H1 (cell line): ENCODE data around the gene SKAP2. TPM values are rescaled to one million over a fixed set of nuclear protein-coding genes. Genes with fewer than 3 reads are reported as not detected.
A peak's percentile ranks its signal among the peaks of the same experiment; 100 is the strongest.

Experiments
- CTCF ChIA-PET: fragments of 300-600 bp; sonication (Branson Sonifier 250); formaldehyde crosslinking; loops from one replicate; lab custom pipeline; 2021; ENCODE audit not compliant: partially characterized antibody; lab: Charles Lee
- POLR2A ChIA-PET: fragments of 300-600 bp; sonication (Branson Sonifier 250); formaldehyde crosslinking; loops from one replicate; lab custom pipeline; 2021; ENCODE audit warnings: inconsistent platforms; ENCODE audit not compliant: partially characterized antibody; lab: Charles Lee
- DNase-seq, 2 experiments: peaks; one replicate each; pipeline versions ENCODE4 v3.0.0 to v3.0.0-alpha.2; 2010 to 2022; ENCODE audit warnings: low spot score in 2 of 2, low read depth in 1 of 2, mixed read lengths in 1 of 2
- FAIRE-seq: peaks from 2 replicates; lab custom pipeline; 2011; peaks lifted over from hg19 to GRCh38; lab: Jason Lieb, UNC
- H2AFZ ChIP-seq: 2 replicates; pipeline ENCODE4 v1.8.1; 2012; ENCODE audit warnings: low read length, inconsistent platforms
- H2AK5ac ChIP-seq: 2 replicates; pipeline ENCODE4 v1.6.1; 2013; ENCODE audit warnings: low read depth, low read length
- H2BK120ac ChIP-seq: replicated peaks from 2 replicates; pipeline ENCODE3; 2013; ENCODE audit warnings: low read depth, low read length, inconsistent platforms
- H2BK12ac ChIP-seq: 2 replicates; pipeline ENCODE4 v1.6.1; 2013; ENCODE audit warnings: low read depth, low read length
- H2BK15ac ChIP-seq: 2 replicates; pipeline ENCODE4 v1.6.1; 2013; ENCODE audit warnings: low read length
- H2BK20ac ChIP-seq: 2 replicates; pipeline ENCODE4 v1.6.1; 2013; ENCODE audit warnings: low read length
- H2BK5ac ChIP-seq: 2 replicates; pipeline ENCODE4 v1.6.1; 2013; ENCODE audit warnings: low read depth, low read length
- H3K14ac ChIP-seq: 2 replicates; pipeline ENCODE4 v1.6.1; 2013; ENCODE audit warnings: inconsistent platforms; ENCODE audit not compliant: insufficient read length
- H3K18ac ChIP-seq: 2 replicates; pipeline ENCODE4 v1.6.1; 2013; ENCODE audit warnings: low read length; ENCODE audit errors: extremely low read depth
- H3K23ac ChIP-seq: 2 replicates; pipeline ENCODE4 v1.6.1; 2013; ENCODE audit warnings: inconsistent platforms; ENCODE audit not compliant: insufficient read length
- H3K23me2 ChIP-seq: 2 replicates; pipeline ENCODE4 v1.6.1; 2013; ENCODE audit warnings: low read depth, low read length
- H3K27ac ChIP-seq: 2 replicates; pipeline ENCODE4 v1.6.1; 2011; ENCODE audit warnings: low read depth, low read length, inconsistent platforms
- H3K27me3 ChIP-seq, 4 experiments: replicated peaks in 1 of 4; 1 replicate in 1 of 4; 2 replicates in 3 of 4; pipeline versions ENCODE4 v1.6.1 to v1.8.1; 2011 to 2013; ENCODE audit warnings: low read length in 3 of 4, mild to moderate bottlenecking in 3 of 4, inconsistent platforms in 2 of 4, mixed read lengths in 2 of 4, moderate library complexity in 1 of 4; ENCODE audit not compliant: control insufficient read depth in 3 of 4, insufficient read depth in 3 of 4; ENCODE audit errors: extremely low read depth in 1 of 4
- H3K36me3 ChIP-seq, 4 experiments: 2 replicates each; pipeline versions ENCODE4 v1.6.1 to v1.8.1; 2011 to 2013; ENCODE audit warnings: mild to moderate bottlenecking in 4 of 4, low read length in 3 of 4, moderate library complexity in 2 of 4, control low read depth in 1 of 4, inconsistent platforms in 1 of 4; ENCODE audit not compliant: insufficient read depth in 4 of 4, control insufficient read depth in 2 of 4
- H3K4ac ChIP-seq: replicated peaks from 2 replicates; pipeline ENCODE3; 2013; ENCODE audit warnings: low read length, low read depth, mixed read lengths, inconsistent platforms; ENCODE audit not compliant: insufficient read length
- H3K4me1 ChIP-seq, 4 experiments: replicated peaks in 1 of 4; 1 replicate in 1 of 4; 2 replicates in 3 of 4; pipeline versions ENCODE4 v1.6.1 to v1.8.1; 2011 to 2013; ENCODE audit warnings: low read length in 3 of 4, inconsistent platforms in 2 of 4, mixed read lengths in 1 of 4; ENCODE audit not compliant: insufficient read depth in 4 of 4, control insufficient read depth in 3 of 4
- H3K4me2 ChIP-seq, 2 experiments: 2 replicates each; pipeline versions ENCODE4 v1.6.1 to v1.8.1; 2011 to 2013; ENCODE audit warnings: low read depth in 2 of 2, low read length in 2 of 2, control low read depth in 1 of 2, inconsistent platforms in 1 of 2, mild to moderate bottlenecking in 1 of 2; ENCODE audit not compliant: insufficient read depth in 1 of 2
- H3K4me3 ChIP-seq, 4 experiments: fragments of 200-600, 300-600 bp in 1 of 4; sonication (generic), shearing (Covaris generic), sonication (Bioruptor Twin) in 1 of 4; 2 replicates each; pipeline versions ENCODE4 v1.5.1 to v1.8.1; 2011 to 2016; ENCODE audit warnings: low read length in 4 of 4, low read depth in 3 of 4, control low read depth in 2 of 4, inconsistent platforms in 2 of 4, mild to moderate bottlenecking in 2 of 4, mixed read lengths in 1 of 4, moderate library complexity in 1 of 4; ENCODE audit not compliant: insufficient read depth in 2 of 4; ENCODE audit errors: extremely low read depth in 1 of 4
- H3K56ac ChIP-seq: replicated peaks from 2 replicates; pipeline ENCODE3; 2013; ENCODE audit warnings: low read depth, mild to moderate bottlenecking, mixed read lengths, low read length, inconsistent platforms; ENCODE audit not compliant: insufficient read length
- H3K79me1 ChIP-seq: 2 replicates; pipeline ENCODE4 v1.6.1; 2013; ENCODE audit warnings: low read depth, low read length, control low read depth
- H3K79me2 ChIP-seq, 2 experiments: 2 replicates each; pipeline versions ENCODE4 v1.6.1 to v1.8.1; 2012 to 2013; ENCODE audit warnings: low read length in 2 of 2, mild to moderate bottlenecking in 2 of 2, inconsistent platforms in 1 of 2; ENCODE audit not compliant: insufficient read depth in 2 of 2, control insufficient read depth in 1 of 2
- H3K9ac ChIP-seq, 4 experiments: replicated peaks in 1 of 4; 1 replicate in 1 of 4; 2 replicates in 3 of 4; pipeline versions ENCODE4 v1.6.1 to v1.8.1; 2011 to 2013; ENCODE audit warnings: low read depth in 3 of 4, low read length in 3 of 4, control low read depth in 2 of 4, mild to moderate bottlenecking in 2 of 4, moderate library complexity in 2 of 4, inconsistent platforms in 1 of 4; ENCODE audit errors: extremely low read depth in 1 of 4
- H3K9me3 ChIP-seq, 2 experiments: 2 replicates each; pipeline versions ENCODE4 v1.6.1 to v1.8.1; 2012 to 2013; ENCODE audit warnings: mild to moderate bottlenecking in 2 of 2, moderate library complexity in 2 of 2, control low read depth in 1 of 2, inconsistent platforms in 1 of 2, low read depth in 1 of 2, low read length in 1 of 2, mixed read lengths in 1 of 2; ENCODE audit not compliant: insufficient read depth in 2 of 2
- H4K20me1 ChIP-seq, 2 experiments: replicated peaks in 1 of 2; 2 replicates each; pipeline versions ENCODE3 to v1.8.1; 2011 to 2013; ENCODE audit warnings: inconsistent platforms in 2 of 2, low read length in 2 of 2, mild to moderate bottlenecking in 1 of 2; ENCODE audit not compliant: insufficient read depth in 2 of 2, control insufficient read depth in 1 of 2
- H4K5ac ChIP-seq: 2 replicates; pipeline ENCODE4 v1.6.1; 2013; ENCODE audit warnings: low read length, low read depth, mixed read lengths, inconsistent platforms; ENCODE audit not compliant: insufficient read length
- H4K8ac ChIP-seq: 2 replicates; pipeline ENCODE4 v1.8.0; 2013; ENCODE audit warnings: mild to moderate bottlenecking, moderate library complexity, low read length, inconsistent platforms; ENCODE audit not compliant: insufficient read depth; ENCODE audit errors: extremely low read depth
- H4K91ac ChIP-seq: replicated peaks from 2 replicates; pipeline ENCODE3; 2013; ENCODE audit warnings: low read length, mixed read lengths, inconsistent platforms; ENCODE audit not compliant: insufficient read length
- MAX ChIP-seq: IDR thresholded peaks from 2 replicates; pipeline ENCODE4 v1.6.1; 2012; ENCODE audit warnings: inconsistent platforms
- WGBS, 2 experiments: shearing (Covaris generic) in 1 of 2; methylation state at CpG; one replicate each; pipeline versions ENCODE4 v1.1.6 to v1.1.7; 2013 to 2015; ENCODE audit warnings: low lambda C conversion rate in 2 of 2, mixed read lengths in 2 of 2, inconsistent platforms in 1 of 2, low coverage in 1 of 2, missing lambda C conversion rate in 1 of 2; ENCODE audit not compliant: insufficient replicate concordance in 2 of 2, insufficient coverage in 1 of 2, insufficient read length in 1 of 2; ENCODE audit errors: extremely low coverage in 1 of 2, missing lambda C conversion rate in 1 of 2; 5-methylcytosine and 5-hydroxymethylcytosine counted together
- polyA plus RNA-seq, 7 experiments: library from polyadenylated mRNA; depleted of rRNA in 3 of 7; stranded (reverse) in 5 of 7; unstranded in 2 of 7; fragments of >200 nt in 5 of 7; fragments of 200-250 nt in 2 of 7; gene quantifications; 1 replicate in 5 of 7; 2 replicates in 1 of 7; 4 replicates in 1 of 7; pipeline versions ENCODE4 v1.2.1 to v1.2.3, GENCODE V29; 2011 to 2013; ENCODE audit warnings: missing spikeins in 2 of 7, mixed read lengths in 2 of 7
- total RNA-seq: library from RNA; stranded (reverse); fragmentation: NEBNext Ultra II Directional; extraction: Animal tissue kit (Norgen Biotek cat#: 25700); gene quantifications from 2 replicates; pipeline ENCODE4 v1.2.1, GENCODE V29; 2021

The SKAP2 gene
- total and polyA plus RNA-seq, 2 of the 8 experiments (the other 6 are each of a cell fraction or from before 2014, with no cell fraction given), result 0.53 to 5.1 TPM

- no peak overlapping the region for H2BK12ac ChIP-seq
- no peak overlapping the region for H2BK120ac ChIP-seq
- no peak overlapping the region for H4K8ac ChIP-seq
- DNase-seq (peak in 1 of 2 experiments; percentile 13), FAIRE-seq (no peak)
- WGBS, 2 experiments, result 93% methylated on average over 8 of the region's 8 CpGs; no CpG with 5 or more reads in 1 of the 2 experiments
- H3K4me1 ChIP-seq, result no peaks in the 10 kb centered on the region
- H2BK5ac ChIP-seq, result no peak overlapping the region
- H3K4me3 ChIP-seq, result no peak overlapping the region
- H4K20me1 ChIP-seq, result no peaks in the 10 kb centered on the region
- H3K79me2 ChIP-seq, result no peaks in the 10 kb centered on the region
- no peak overlapping the region for H3K4me2 ChIP-seq
- H2BK15ac ChIP-seq, result no peak overlapping the region
- no peak overlapping the region for H3K9ac ChIP-seq
- no peak overlapping the region for H3K23ac ChIP-seq
- no peaks in the 10 kb centered on the region; a peak in 1 of 7 replicates for H3K27me3 ChIP-seq
- no peak overlapping the region for H3K4ac ChIP-seq
- no peak overlapping the region for H3K18ac ChIP-seq
- H3K56ac ChIP-seq, result no peak overlapping the region
- no peak overlapping the region for H4K91ac ChIP-seq
- H3K36me3 ChIP-seq, result no peaks in the 10 kb centered on the region
- no peak overlapping the region for H2AK5ac ChIP-seq
- H3K9me3 ChIP-seq, result no peaks in the 10 kb centered on the region
- H3K23me2 ChIP-seq, result no peaks in the 10 kb centered on the region
- H2BK20ac ChIP-seq, result no peak overlapping the region
- H4K5ac ChIP-seq, result no peak overlapping the region
- no peak for TF ChIP-seq MAX
- ChIA-PET POLR2A (no interaction called here), CTCF (interaction anchor here (0.9 to 2.2 kb wide), 6 partner anchors 17 to 734 kb away, joined by 3 to 5 read pairs (median 4); no protein-coding TSS in a partner anchor)
- H3K14ac ChIP-seq, result no peak overlapping the region
- no peaks in the 10 kb centered on the region for H3K79me1 ChIP-seq
- no peak overlapping the region for H3K27ac ChIP-seq
- no peak overlapping the region for H2AFZ ChIP-seq
Observed at GRCh38 chr7:26626156-26626555, 238.2 kb downstream of the SKAP2 start.
